OCI-LY1 (cell line): Measurements from ENCODE around the gene UBQLN4.

ENCODE experiments used
- CTCF ChIP-seq: fragments of 200-600 bp; sonication (generic), shearing (Covaris generic); IDR thresholded peaks from 2 replicates; pipeline ENCODE4 v1.5.1; 2017; ENCODE audit warnings: mild to moderate bottlenecking, antibody characterized with exemption, low read length, moderate library complexity, mixed read lengths
- EZH2 ChIP-seq: fragments of 200-600 bp; sonication (generic), shearing (Covaris generic); IDR thresholded peaks from 2 replicates; pipeline ENCODE4 v1.8.0; 2017; ENCODE audit warnings: borderline replicate concordance, mixed run types, mild to moderate bottlenecking, antibody characterized with exemption, low read length, moderate library complexity, mixed read lengths

GRCh38 chr1:156082309-156083091, 28.9 kb upstream of the UBQLN4 start, which contains the start of gene MEX3A:
- TF ChIP-seq CTCF (no peak), EZH2 (no peak)
